K562 (cell line): ENCODE measurements around the gene ALCAM. TPM values are rescaled to one million over a fixed set of nuclear protein-coding genes. Genes with fewer than 3 reads are reported as not detected.

Source experiments
- ATAC-seq: fragments of 200-7000 bp; cut with Tn5 transposase; 3 replicates; pipeline ENCODE4 v1.9.1; 2020; ENCODE audit warnings: moderate library complexity
- BruUV-seq: library from RNA; stranded (reverse); fragments of 400-500 nt; replicated peaks from 2 replicates; lab custom pipeline; 2021; lab: Mats Ljungman, UMichigan
- CTCF ChIA-PET: fragments of 300-600 bp; formaldehyde crosslinking; extraction: SDS; loops from one replicate; lab custom pipeline; 2021; ENCODE audit warnings: low intra/inter-chr PET ratio; lab: Yijun Ruan, JAX
- POLR2A ChIA-PET: fragments of 300-600, 350-650 bp; sonication (Branson Sonifier 250); formaldehyde crosslinking; extraction: SDS; loops from one replicate; lab custom pipeline; 2021; ENCODE audit warnings: antibody characterized with exemption, inconsistent platforms; lab: Yijun Ruan, JAX
- DNase-seq, 4 experiments: peaks; one replicate each; pipeline versions ENCODE4 v3.0.0 to v3.0.0-alpha.2; 2011 to 2018; ENCODE audit warnings: low spot score in 3 of 4, mixed read lengths in 3 of 4; ENCODE audit errors: extremely low read depth in 1 of 4
- FAIRE-seq: peaks from 2 replicates; lab custom pipeline; 2011; peaks lifted over from hg19 to GRCh38; lab: Jason Lieb, UNC
- H2AFZ ChIP-seq: 2 replicates; pipeline ENCODE4 v1.6.0; 2011; ENCODE audit warnings: low read depth, low read length, control low read depth, inconsistent platforms
- H3K27ac ChIP-seq: fragments of 200-600 bp; 3 replicates; pipeline ENCODE4 v1.8.0; 2011; ENCODE audit warnings: low read depth, mild to moderate bottlenecking, control low read depth, inconsistent platforms, low read length, moderate library complexity, mixed read lengths; ENCODE audit errors: extremely low read depth
- H3K27me3 ChIP-seq, 2 experiments: fragments of 300-600 bp in 1 of 2; 2 replicates in 1 of 2; 3 replicates in 1 of 2; pipeline versions ENCODE4 v1.6.0 to v1.8.0; 2011; ENCODE audit warnings: inconsistent platforms in 2 of 2, low read length in 2 of 2, mild to moderate bottlenecking in 1 of 2, mixed read lengths in 1 of 2, moderate library complexity in 1 of 2; ENCODE audit not compliant: control insufficient read depth in 2 of 2, insufficient read depth in 2 of 2
- H3K36me3 ChIP-seq: fragments of 300-600 bp; 3 replicates; pipeline ENCODE4 v1.8.0; 2011; ENCODE audit warnings: mild to moderate bottlenecking, low read length, inconsistent platforms; ENCODE audit not compliant: control insufficient read depth, insufficient read depth
- H3K4me1 ChIP-seq, 2 experiments: fragments of 200-600 bp in 1 of 2; replicated peaks in 1 of 2; 2 replicates in 1 of 2; 3 replicates in 1 of 2; pipeline versions ENCODE4 v1.5.1 to v1.8.0; 2011; ENCODE audit warnings: inconsistent platforms in 2 of 2, low read length in 2 of 2, mild to moderate bottlenecking in 1 of 2, mixed read lengths in 1 of 2, moderate library complexity in 1 of 2; ENCODE audit not compliant: control insufficient read depth in 2 of 2, insufficient read depth in 2 of 2
- H3K4me2 ChIP-seq: 2 replicates; pipeline ENCODE4 v1.6.1; 2011; ENCODE audit warnings: low read length, control low read depth, inconsistent platforms, mixed read lengths; ENCODE audit not compliant: insufficient read depth
- H3K4me3 ChIP-seq: fragments of 200-600 bp; sonication (generic), shearing (Covaris generic); 2 replicates; pipeline ENCODE4 v1.5.1; 2016; ENCODE audit warnings: control low read depth, inconsistent platforms
- H3K79me2 ChIP-seq: fragments of 200-600 bp; 3 replicates; pipeline ENCODE4 v1.8.0; 2011; ENCODE audit warnings: low read length, inconsistent platforms; ENCODE audit not compliant: control insufficient read depth, insufficient read depth
- H3K9ac ChIP-seq, 2 experiments: 2 replicates each; pipeline versions ENCODE4 v1.6.0 to v1.6.1; 2011; ENCODE audit warnings: low read depth in 2 of 2, low read length in 2 of 2, control low read depth in 1 of 2, inconsistent platforms in 1 of 2, mild to moderate bottlenecking in 1 of 2, mixed read lengths in 1 of 2; ENCODE audit not compliant: insufficient read depth in 1 of 2
- H3K9me1 ChIP-seq: one replicate; pipeline ENCODE4 v1.6.0; 2011; ENCODE audit warnings: inconsistent platforms, mild to moderate bottlenecking, low read length, moderate library complexity; ENCODE audit not compliant: control insufficient read depth, insufficient read depth
- H3K9me3 ChIP-seq: replicated peaks from 2 replicates; pipeline ENCODE4 v1.5.1; 2011; ENCODE audit warnings: low read depth, low read length, inconsistent platforms; ENCODE audit not compliant: control insufficient read depth, insufficient read depth
- H4K20me1 ChIP-seq: replicated peaks from 2 replicates; pipeline ENCODE4 v1.6.1; 2011; ENCODE audit warnings: low read length, inconsistent platforms, mixed read lengths; ENCODE audit not compliant: control insufficient read depth, insufficient read depth
- CCNT2 ChIP-seq: IDR thresholded peaks from 2 replicates; pipeline ENCODE4 v1.6.1; 2011; ENCODE audit warnings: borderline replicate concordance, low read depth, mild to moderate bottlenecking, moderate library complexity, mixed read lengths, low read length; ENCODE audit not compliant: insufficient read length; ENCODE audit errors: extremely low read depth
- GTF2B ChIP-seq: IDR thresholded peaks from 2 replicates; pipeline ENCODE4 v1.6.1; 2011; ENCODE audit not compliant: insufficient read length; ENCODE audit errors: extremely low read depth
- HMGXB4 ChIP-seq: sonication (generic); formaldehyde crosslinking; IDR thresholded peaks from 2 replicates; pipeline ENCODE4 v1.8.1; 2023; ENCODE audit warnings: mild to moderate bottlenecking, missing genetic modification reagents
- PYGO2 ChIP-seq: fragments of 450-650 bp; IDR thresholded peaks from 2 replicates; pipeline ENCODE4 v1.6.1; 2016; ENCODE audit warnings: mild to moderate bottlenecking, missing genetic modification characterization, moderate library complexity, missing compliant biosample characterization
- RBM25 ChIP-seq: fragments of 200-400 bp; formaldehyde crosslinking; IDR thresholded peaks from 2 replicates; pipeline ENCODE4 v1.6.1; 2018; ENCODE audit warnings: low read length, low read depth, moderate library complexity; ENCODE audit not compliant: severe bottlenecking
- RHOXF2B ChIP-seq: fragments of 250-450 bp; sonication (Bioruptor Pico); conservative IDR thresholded peaks from 2 replicates; pipeline ENCODE4 v1.5.1; 2021
- SNAPC5 ChIP-seq: fragments of 250-450 bp; sonication (Bioruptor Pico); IDR thresholded peaks from 2 replicates; pipeline ENCODE4 v1.8.0; 2021; ENCODE audit warnings: moderate library complexity, mild to moderate bottlenecking, inconsistent platforms
- ZNF280A ChIP-seq: fragments of 450-650 bp; IDR thresholded peaks from 2 replicates; pipeline ENCODE4 v1.6.1; 2018; ENCODE audit warnings: mild to moderate bottlenecking, low read depth; ENCODE audit not compliant: partially characterized antibody
- WGBS: fragments of 100-300 bp; shearing (Covaris generic); methylation state at CpG from one replicate; pipeline ENCODE4 v1.1.6; 2016; ENCODE audit warnings: low coverage, mixed read lengths; ENCODE audit not compliant: insufficient coverage; ENCODE audit errors: missing lambda C conversion rate; 5-methylcytosine and 5-hydroxymethylcytosine counted together
- in situ Hi-C: fragments of 300-500 bp; cut with MboI; formaldehyde crosslinking; loops from 4 replicates; pipeline ENCODE4 v1.15.0; 2018; ENCODE audit warnings: inconsistent platforms, mixed read lengths
- intact Hi-C: fragments of 100-400 bp; cut with micrococcal nuclease; formaldehyde crosslinking; loops from 2 replicates; pipeline ENCODE4 v1.14.2; 2022
- polyA plus RNA-seq, 8 experiments: library from polyadenylated mRNA; depleted of rRNA in 4 of 8; stranded (reverse) in 5 of 8; unstranded in 3 of 8; fragments of >200 nt; fragmentation: Nextera tagmentation in 2 of 8; fragmentation: Illumina TruSeq in 1 of 8; extraction: Ambion mirVana in 2 of 8; extraction: Trizol in 1 of 8; gene quantifications; 2 replicates each; pipeline versions ENCODE4 v1.2.1 to v1.2.3, GENCODE V29; 2011 to 2014; ENCODE audit warnings: inconsistent platforms in 1 of 8, missing spikeins in 1 of 8
- total RNA-seq, 7 experiments: library from RNA; depleted of rRNA in 6 of 7; stranded (reverse); fragments of >200 nt in 6 of 7; fragmentation: Illumina TruSeq in 2 of 7; extraction: Trizol in 2 of 7; gene quantifications; 2 replicates each; pipeline versions ENCODE4 v1.2.1 to v1.2.3, GENCODE V29; 2011 to 2021; ENCODE audit warnings: low replicate concordance in 1 of 7

ALCAM gene
- total and polyA plus RNA-seq, 9 of the 15 experiments (the other 6 are each of a cell fraction or from before 2014, with no cell fraction given): 0.03 to 0.98 (median 0.14) TPM; not detected in 1

- H3K4me1 ChIP-seq: peaks cover 5 to 23% of the 10 kb centered on the region in 2 experiments; a peak in 4 of 5 replicates
- H3K4me2 ChIP-seq: no peak overlapping the region
- WGBS: 28% methylated on average over 5 of the region's 5 CpGs
- FAIRE-seq (no peak), DNase-seq (no peak)
- H3K79me2 ChIP-seq: no peaks in the 10 kb centered on the region
- H3K9me1 ChIP-seq: no peaks in the 10 kb centered on the region
- H3K36me3 ChIP-seq: no peaks in the 10 kb centered on the region
- no peaks in the 10 kb centered on the region for H4K20me1 ChIP-seq
- no peak overlapping the region for H3K4me3 ChIP-seq
- H3K9me3 ChIP-seq: no peaks in the 10 kb centered on the region
- H3K9ac ChIP-seq: no peak overlapping the region; a peak in 1 of 4 replicates
- in situ Hi-C loops: no loop called here
- POLR2A ChIA-PET: no interaction called here
- no peak overlapping the region for H2AFZ ChIP-seq
- TF ChIP-seq ZNF280A: no peak
- TF ChIP-seq RBM25: no peak
- no peak for TF ChIP-seq RHOXF2B
- TF ChIP-seq SNAPC5 (CRISPR knock-in tag): no peak
- TF ChIP-seq PYGO2: no peak
- no peak for TF ChIP-seq HMGXB4 (CRISPR knock-in tag)
- no peak for TF ChIP-seq CCNT2
- TF ChIP-seq GTF2B: no peak
- TF ChIP-seq, all 486 proteins: peak for 0
- no peak overlapping the region for H3K27ac ChIP-seq
- no peaks in the 10 kb centered on the region for H3K27me3 ChIP-seq
- BruUV-seq: no TSS peak
- CTCF ChIA-PET: no interaction called here
- intact Hi-C loops: no loop called here
- ATAC-seq: no peak
Measured at GRCh38 chr3:105616374-105617121, 249.8 kb downstream of the ALCAM start.
